ENCODE measurements around the gene FCN3.
A peak's percentile ranks its signal among the peaks of the same experiment; 100 is the strongest.

Gene FCN3

DNA sequence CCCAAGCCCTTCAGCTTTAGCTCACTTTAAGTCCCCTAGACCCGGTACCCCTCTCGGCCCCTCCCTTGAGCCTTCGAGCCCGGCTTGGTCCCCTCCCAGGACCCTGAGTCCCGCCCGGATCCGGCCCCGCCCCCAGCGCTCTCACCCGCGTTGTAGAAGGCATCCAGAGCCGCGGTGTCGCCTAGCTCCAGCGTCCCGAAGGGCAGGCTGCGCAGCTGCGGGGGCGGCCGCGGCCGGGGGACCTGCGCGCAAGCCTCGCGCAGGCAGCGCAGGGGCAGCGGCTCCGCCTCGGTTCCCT is 8.6 kb downstream of the FCN3 start:
- H3K27ac ChIP-seq = peak overlapping the region; percentile 81; the same call in 1 of the 2 replicates
- TF ChIP-seq EZH2 (IDR thresholded peaks at IDR 0.05) (no peak), FOXP2 (optimal IDR thresholded peaks at IDR 0.05; ENCODE audit: control extremely low read depth, extremely low read length, insufficient read depth) (no peak), POLR2AphosphoS5 (IDR thresholded peaks at IDR 0.05; ENCODE audit: borderline replicate concordance, low read depth, low read length) (no peak)
- H3K4me3 ChIP-seq = peak overlapping the region; percentile 97
- H3K36me3 ChIP-seq (ENCODE audit: insufficient read depth, low read length) = no peaks in the 10 kb centered on the region
- no peaks in the 10 kb centered on the region for H3K9me3 ChIP-seq (ENCODE audit: low read depth, low read length)
- no peak for DNase-seq (ENCODE audit: low read depth, low spot score)
- H3K9ac ChIP-seq (ENCODE audit: insufficient read length) = peak overlapping the region; percentile 65

DNA sequence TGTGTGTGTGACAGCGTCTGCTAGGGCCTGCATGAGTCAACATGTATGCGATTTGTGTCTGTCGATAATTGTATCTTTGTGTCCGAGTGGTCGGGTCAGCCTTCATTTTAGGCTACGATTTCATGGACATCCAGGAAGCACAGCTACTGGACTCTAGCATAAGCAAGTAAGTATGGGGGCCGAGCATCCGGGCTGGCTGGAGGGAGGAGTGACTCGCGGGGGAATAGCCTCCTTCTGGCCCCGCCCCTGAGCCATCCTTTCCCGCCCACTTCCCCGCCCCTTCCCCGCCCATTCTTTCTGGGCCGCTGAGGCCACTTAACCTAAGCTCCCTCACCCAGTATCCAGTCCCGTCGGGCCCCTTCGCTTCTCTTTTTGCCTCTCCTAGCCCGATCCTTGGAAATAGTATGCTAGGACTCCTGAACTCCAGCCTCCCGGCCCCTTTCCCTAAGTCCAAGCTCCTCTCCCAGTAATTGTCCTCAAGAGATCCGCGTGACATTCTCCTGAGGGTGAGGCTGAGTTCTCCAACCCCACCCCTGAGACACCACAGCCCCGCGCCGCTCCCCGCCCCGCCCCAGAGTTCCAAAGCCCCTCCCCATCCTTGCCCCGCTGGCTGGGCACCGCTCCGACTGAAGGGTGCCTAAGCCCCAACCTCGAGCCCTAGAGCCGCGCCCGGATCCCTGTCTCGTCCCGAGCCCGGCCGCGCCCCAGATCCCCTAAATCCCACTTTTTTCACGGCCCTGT is 9.1 kb downstream of the FCN3 start:
- Histone ChIP-seq H3K36me3 (ENCODE audit: insufficient read depth, low read length) (no peaks in the 10 kb centered on the region), H3K9me3 (ENCODE audit: low read depth, low read length) (no peaks in the 10 kb centered on the region), H3K27ac (peak overlapping the region; percentile 81), H3K9ac (ENCODE audit: insufficient read length) (peak overlapping the region; percentile 65), H3K4me3 (peak overlapping the region; percentile 97)
- peak; percentile 32 for DNase-seq (ENCODE audit: low read depth, low spot score)
- TF ChIP-seq POLR2AphosphoS5 (IDR thresholded peaks at IDR 0.05; ENCODE audit: borderline replicate concordance, low read depth, low read length) (peak; percentile 56; the same call in 1 of the 2 replicates), EZH2 (IDR thresholded peaks at IDR 0.05) (no peak)

DNA sequence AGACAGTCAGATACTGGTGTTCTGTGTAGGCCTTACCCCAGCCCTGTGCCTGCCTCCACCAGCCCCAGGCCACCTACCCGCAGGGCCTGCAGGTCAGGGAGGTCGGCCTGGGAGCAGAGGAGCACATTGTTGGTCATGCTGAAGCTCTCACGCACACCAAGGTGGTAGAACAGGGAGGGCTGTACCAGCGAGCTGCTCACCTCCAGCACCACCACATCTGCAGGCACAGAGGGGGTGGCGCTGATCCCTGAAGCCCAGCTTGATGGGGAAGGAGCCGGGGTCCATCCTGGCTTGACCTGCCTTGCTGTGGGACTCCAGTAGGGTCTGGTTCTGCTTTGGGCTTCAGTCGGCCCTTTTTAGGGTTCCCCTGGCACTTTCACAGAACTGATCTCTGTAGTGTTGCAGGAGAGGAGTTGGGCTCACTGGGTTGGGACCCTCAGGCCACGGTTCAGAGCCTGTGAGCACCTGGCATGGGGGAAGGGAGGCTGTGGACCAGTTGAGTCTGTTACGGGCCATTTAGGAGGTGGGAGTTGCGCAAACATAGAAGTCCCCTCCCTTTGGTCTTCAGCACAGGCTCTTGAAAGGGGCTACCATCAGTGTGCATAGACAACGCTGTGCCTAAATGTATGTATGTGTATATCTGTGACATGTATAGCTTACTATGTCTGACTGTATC is 9.8 kb downstream of the FCN3 start:
- DNase-seq (ENCODE audit: low read depth, low spot score) = no peak
- Histone ChIP-seq H3K4me3 (peak overlapping the region; percentile 97), H3K36me3 (ENCODE audit: insufficient read depth, low read length) (no peaks in the 10 kb centered on the region), H3K9ac (ENCODE audit: insufficient read length) (no peak overlapping the region), H3K9me3 (ENCODE audit: low read depth, low read length) (no peaks in the 10 kb centered on the region), H3K27ac (peak overlapping the region; percentile 73)
- TF ChIP-seq POLR2AphosphoS5 (IDR thresholded peaks at IDR 0.05; ENCODE audit: borderline replicate concordance, low read depth, low read length) = no peak
- no peak for TF ChIP-seq FOXP2 (optimal IDR thresholded peaks at IDR 0.05; ENCODE audit: control extremely low read depth, extremely low read length, insufficient read depth)
- no peak for TF ChIP-seq EZH2 (IDR thresholded peaks at IDR 0.05)

DNA sequence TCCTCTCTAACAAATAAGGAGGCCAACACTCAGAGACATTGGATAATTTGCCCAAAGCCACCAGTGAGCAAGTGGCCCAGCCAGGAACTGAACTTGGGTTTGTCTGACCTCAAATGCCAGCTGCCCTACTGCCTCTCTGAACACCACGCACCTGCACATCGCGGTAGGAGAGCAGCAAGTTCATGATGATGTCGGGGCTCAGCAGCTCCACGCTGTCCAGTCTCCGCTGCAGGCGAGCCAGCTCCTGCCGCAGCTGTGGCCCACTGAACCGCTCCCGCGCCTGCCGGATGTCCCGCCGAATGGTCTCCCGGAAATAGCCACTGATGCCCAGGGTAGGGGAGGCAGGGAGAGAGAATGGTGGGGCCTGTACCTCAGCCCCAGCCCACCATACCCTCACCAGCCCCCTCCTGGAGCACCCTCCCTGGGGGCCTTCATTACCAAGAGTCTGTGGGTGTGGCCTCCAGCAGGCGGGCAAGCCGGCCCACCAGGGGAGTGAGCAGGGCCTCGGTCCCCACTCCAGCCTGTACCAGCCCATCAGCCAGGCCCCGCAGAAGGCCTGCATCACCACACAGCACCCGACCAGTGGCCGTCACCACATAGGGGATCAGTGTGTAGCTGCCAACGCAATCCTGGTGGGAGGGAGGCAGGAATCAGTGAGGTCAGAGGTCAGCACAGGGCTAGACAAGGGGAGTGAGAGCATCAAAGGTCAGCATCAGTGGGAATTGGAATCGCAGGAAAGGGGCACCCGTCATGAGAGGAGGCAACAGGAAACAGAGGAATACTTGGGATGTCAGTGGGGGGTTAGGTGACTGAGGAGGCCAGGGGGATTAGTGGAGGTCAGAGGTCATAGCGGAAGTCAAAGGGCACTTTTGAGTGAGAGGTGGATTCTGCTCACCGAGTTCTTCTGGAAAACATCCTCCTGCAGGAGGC is 10.6 kb downstream of the FCN3 start:
- Histone ChIP-seq H3K4me3 (no peak overlapping the region), H3K36me3 (ENCODE audit: insufficient read depth, low read length) (no peaks in the 10 kb centered on the region), H3K9me3 (ENCODE audit: low read depth, low read length) (no peaks in the 10 kb centered on the region), H3K27ac (no peak overlapping the region), H3K9ac (ENCODE audit: insufficient read length) (no peak overlapping the region)
- TF ChIP-seq POLR2AphosphoS5 (IDR thresholded peaks at IDR 0.05; ENCODE audit: borderline replicate concordance, low read depth, low read length) (no peak), FOXP2 (optimal IDR thresholded peaks at IDR 0.05; ENCODE audit: control extremely low read depth, extremely low read length, insufficient read depth) (no peak), EZH2 (IDR thresholded peaks at IDR 0.05) (no peak)
- DNase-seq (ENCODE audit: low read depth, low spot score) = no peak

DNA sequence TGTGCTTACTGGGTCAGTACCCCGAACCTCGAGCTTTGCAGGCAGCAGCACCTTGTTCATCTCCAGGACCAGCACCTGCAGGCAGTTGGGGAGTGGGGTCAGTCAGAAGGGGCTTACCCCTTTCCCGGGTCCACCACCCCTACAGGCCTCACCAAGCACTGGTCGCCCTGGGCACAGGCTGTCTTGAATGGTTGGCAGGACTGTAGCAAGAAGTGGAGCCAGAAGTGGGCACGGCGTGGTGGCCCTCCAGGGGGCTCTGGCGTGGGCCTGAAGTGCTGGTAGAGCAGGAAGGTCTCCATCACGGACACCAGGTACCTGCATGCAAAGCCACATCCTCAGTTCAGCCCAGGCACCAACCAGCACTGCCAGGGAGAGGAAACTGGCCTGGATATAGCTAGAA is 13.1 kb downstream of the FCN3 start:
- DNase-seq (ENCODE audit: low read depth, low spot score) = no peak
- H3K4me3 ChIP-seq = no peak overlapping the region
- H3K36me3 ChIP-seq (ENCODE audit: insufficient read depth, low read length) = no peaks in the 10 kb centered on the region
- no peaks in the 10 kb centered on the region for H3K9me3 ChIP-seq (ENCODE audit: low read depth, low read length)
- no peak overlapping the region for H3K9ac ChIP-seq (ENCODE audit: insufficient read length)
- TF ChIP-seq POLR2AphosphoS5 (IDR thresholded peaks at IDR 0.05; ENCODE audit: borderline replicate concordance, low read depth, low read length) (no peak), FOXP2 (optimal IDR thresholded peaks at IDR 0.05; ENCODE audit: control extremely low read depth, extremely low read length, insufficient read depth) (no peak), EZH2 (IDR thresholded peaks at IDR 0.05) (no peak)
- no peak overlapping the region for H3K27ac ChIP-seq

DNA sequence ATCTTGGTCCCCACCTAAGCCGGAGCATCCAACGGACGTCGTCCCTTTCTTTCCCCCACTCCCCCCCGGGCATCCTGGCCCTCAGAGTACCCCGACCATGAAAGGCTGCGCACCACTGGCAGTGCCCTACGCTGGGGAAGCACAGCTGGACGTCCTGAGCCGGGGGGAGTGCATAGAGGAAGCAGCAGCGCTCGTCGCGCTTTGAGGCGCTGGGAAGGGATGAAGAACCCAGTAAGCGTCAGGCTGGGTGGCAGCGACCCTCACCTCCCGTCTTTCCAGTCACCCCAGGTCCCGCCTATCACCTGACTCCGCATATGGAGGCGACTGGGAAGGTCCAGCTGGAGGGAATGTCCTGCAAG is 13.6 kb downstream of the FCN3 start:
- Histone ChIP-seq H3K27ac (no peak overlapping the region), H3K9me3 (ENCODE audit: low read depth, low read length) (no peaks in the 10 kb centered on the region), H3K36me3 (ENCODE audit: insufficient read depth, low read length) (no peaks in the 10 kb centered on the region), H3K4me3 (no peak overlapping the region), H3K9ac (ENCODE audit: insufficient read length) (no peak overlapping the region)
- no peak for TF ChIP-seq FOXP2 (optimal IDR thresholded peaks at IDR 0.05; ENCODE audit: control extremely low read depth, extremely low read length, insufficient read depth)
- no peak for DNase-seq (ENCODE audit: low read depth, low spot score)

DNA sequence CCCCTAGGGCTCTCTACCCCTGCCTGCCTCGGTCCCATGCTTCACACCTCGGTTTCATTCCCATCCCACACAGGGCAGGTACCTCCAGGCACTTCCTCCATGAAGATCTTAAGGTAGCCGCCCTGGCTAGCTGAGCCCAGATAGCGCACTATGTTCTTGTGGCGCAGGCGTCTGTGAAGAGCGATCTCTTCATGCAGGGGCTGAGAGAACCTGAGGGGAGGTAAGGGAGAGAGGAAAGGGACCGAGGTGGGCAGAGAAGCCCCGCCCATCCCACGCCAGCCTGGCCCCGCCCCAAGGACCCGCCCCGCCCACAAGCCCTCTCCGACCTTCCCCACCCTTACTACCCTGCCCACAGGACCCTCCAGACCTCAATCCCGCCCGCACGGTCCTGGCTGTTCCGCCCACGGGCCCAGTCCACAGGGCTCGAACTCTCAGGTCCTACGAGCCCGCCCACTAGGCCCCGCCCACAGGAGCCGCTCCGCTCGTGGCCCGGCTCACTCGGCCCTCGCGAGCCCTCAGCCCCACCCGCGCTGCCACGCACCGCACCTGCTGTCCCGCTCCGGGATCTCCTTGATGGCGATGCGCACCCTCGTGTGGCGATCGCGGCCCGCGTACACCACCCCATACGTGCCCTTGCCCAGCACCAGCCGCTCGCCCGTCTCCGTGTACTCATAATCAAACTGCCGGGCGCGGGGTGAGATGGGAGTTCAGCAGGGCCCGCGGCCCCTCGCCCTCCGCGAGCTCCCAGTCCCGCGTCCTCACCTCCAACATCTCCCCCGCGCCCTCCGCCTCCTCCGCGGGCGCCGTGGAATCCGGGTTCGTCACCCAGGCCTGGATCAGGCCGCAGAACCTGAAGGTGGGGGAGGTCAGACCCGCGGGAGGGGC is 14.2 kb downstream of the FCN3 start:
- Histone ChIP-seq H3K36me3 (ENCODE audit: insufficient read depth, low read length) (no peaks in the 10 kb centered on the region), H3K9me3 (ENCODE audit: low read depth, low read length) (no peaks in the 10 kb centered on the region), H3K9ac (ENCODE audit: insufficient read length) (no peak overlapping the region), H3K4me3 (no peak overlapping the region), H3K27ac (no peak overlapping the region)
- no peak for DNase-seq (ENCODE audit: low read depth, low spot score)
- no peak for TF ChIP-seq FOXP2 (optimal IDR thresholded peaks at IDR 0.05; ENCODE audit: control extremely low read depth, extremely low read length, insufficient read depth)
- no peak for TF ChIP-seq POLR2AphosphoS5 (IDR thresholded peaks at IDR 0.05; ENCODE audit: borderline replicate concordance, low read depth, low read length)
- TF ChIP-seq EZH2 (IDR thresholded peaks at IDR 0.05) = no peak

DNA sequence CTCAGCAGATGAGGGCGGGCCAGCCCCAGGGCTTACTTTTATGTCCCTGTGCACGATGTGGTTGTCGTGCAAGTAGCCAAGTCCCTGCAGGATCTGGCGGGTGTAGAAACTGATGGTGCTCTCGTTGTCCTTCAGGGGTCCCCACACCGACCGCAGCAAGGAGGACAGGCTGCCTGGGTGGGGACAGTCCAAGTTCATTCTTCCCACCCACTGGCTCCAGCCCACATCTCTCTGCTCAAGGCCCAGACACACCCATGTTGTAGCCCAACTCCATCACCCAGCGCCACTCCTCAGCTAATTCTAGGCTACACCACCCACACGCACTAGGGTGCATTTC is 14.8 kb downstream of the FCN3 start:
- Histone ChIP-seq H3K9ac (ENCODE audit: insufficient read length) (no peak overlapping the region), H3K36me3 (ENCODE audit: insufficient read depth, low read length) (no peaks in the 10 kb centered on the region), H3K4me3 (no peak overlapping the region), H3K27ac (no peak overlapping the region), H3K9me3 (ENCODE audit: low read depth, low read length) (no peaks in the 10 kb centered on the region)
- TF ChIP-seq POLR2AphosphoS5 (IDR thresholded peaks at IDR 0.05; ENCODE audit: borderline replicate concordance, low read depth, low read length) (no peak), FOXP2 (optimal IDR thresholded peaks at IDR 0.05; ENCODE audit: control extremely low read depth, extremely low read length, insufficient read depth) (no peak), EZH2 (IDR thresholded peaks at IDR 0.05) (no peak)
- no peak for DNase-seq (ENCODE audit: low read depth, low spot score)

Data from SK-N-MC (cell line).